Ovary (tissue), 3 donors: ENCODE results near the gene MPND.

Experiments used
- POLR2A ChIP-seq: fragments of 450-650 bp; IDR thresholded peaks from one replicate; pipeline ENCODE4 v1.6.1; 2017; ENCODE audit warnings: antibody characterized with exemption, mild to moderate bottlenecking, moderate library complexity
- TF ChIP-seq, protein P1 (sequence below), 3 donors: fragments of 450-650 bp in 2 of 3; fragments of 200-600 bp in 1 of 3; IDR thresholded peaks; one replicate each; pipeline versions ENCODE4 v1.5.1 to v1.8.0; 2016 to 2022; ENCODE audit warnings: antibody characterized with exemption in 3 of 3, mild to moderate bottlenecking in 1 of 3
- donor health status: DM: no; HTN: no; CAD: no.

DNA sequence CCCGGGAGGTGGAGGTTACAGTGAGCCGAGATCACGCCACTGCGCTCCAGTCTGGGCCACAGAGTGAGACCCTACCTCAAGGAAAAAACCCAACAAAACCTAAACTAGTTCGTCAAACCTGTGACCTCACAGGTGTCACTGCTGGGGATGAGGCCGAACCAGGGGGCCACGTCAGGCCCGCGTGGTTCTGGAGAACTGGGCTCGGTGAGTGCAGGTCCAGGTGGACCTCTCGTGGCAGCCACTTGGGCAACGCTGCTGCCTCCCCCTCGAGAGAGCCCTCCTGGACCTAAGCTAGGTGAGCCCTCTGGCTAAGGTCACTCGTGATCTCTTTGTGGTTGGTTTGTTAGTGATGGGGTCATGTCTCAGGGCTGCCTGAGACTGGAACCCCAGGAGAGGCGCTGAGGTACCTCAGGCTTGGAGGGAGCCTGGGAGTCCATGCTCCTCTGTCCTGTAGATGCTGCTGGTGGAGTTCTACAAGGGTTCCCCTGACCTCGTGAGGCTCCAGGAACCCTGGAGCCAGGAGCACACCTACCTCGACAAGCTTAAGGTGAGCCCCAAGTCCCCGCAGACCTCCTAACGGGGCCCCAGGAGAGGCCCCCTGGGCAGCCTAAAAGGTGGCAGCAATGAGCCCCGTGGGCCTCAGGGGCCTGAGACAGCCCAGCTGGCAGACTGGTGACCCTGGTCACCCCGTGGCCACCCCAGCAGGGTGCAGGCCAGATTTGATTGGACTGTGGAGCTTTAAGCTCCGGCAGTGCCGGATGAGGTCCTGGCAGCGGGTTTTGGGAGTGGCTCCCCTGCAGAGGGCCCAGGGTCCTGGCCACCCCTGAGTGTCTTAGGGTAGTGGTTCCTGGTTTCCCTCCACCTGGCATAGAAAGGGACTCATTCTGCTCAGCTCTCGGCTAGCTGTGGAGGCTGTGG, 15.6 kb downstream of the MPND start:
- TF ChIP-seq, protein P1, sequence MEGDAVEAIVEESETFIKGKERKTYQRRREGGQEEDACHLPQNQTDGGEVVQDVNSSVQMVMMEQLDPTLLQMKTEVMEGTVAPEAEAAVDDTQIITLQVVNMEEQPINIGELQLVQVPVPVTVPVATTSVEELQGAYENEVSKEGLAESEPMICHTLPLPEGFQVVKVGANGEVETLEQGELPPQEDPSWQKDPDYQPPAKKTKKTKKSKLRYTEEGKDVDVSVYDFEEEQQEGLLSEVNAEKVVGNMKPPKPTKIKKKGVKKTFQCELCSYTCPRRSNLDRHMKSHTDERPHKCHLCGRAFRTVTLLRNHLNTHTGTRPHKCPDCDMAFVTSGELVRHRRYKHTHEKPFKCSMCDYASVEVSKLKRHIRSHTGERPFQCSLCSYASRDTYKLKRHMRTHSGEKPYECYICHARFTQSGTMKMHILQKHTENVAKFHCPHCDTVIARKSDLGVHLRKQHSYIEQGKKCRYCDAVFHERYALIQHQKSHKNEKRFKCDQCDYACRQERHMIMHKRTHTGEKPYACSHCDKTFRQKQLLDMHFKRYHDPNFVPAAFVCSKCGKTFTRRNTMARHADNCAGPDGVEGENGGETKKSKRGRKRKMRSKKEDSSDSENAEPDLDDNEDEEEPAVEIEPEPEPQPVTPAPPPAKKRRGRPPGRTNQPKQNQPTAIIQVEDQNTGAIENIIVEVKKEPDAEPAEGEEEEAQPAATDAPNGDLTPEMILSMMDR (IDR thresholded peaks at IDR 0.05): no peak
- TF ChIP-seq POLR2A: no peak
